IMR-90 (cell line): ENCODE measurements around the gene NOM1. TPM values are rescaled to one million over a fixed set of nuclear protein-coding genes. Genes with fewer than 3 reads are reported as not detected.

Experiments
- ATAC-seq: fragments of 200-7000 bp; cut with Tn5 transposase; 2 replicates; pipeline ENCODE4 v1.9.1; 2020; ENCODE audit warnings: low read depth, mild to moderate bottlenecking, moderate library complexity
- BruUV-seq: library from RNA; stranded (reverse); fragments of 400-500 nt; replicated peaks from 2 replicates; lab custom pipeline; 2021; lab: Mats Ljungman, UMichigan
- CTCF ChIA-PET: fragments of 300-600 bp; formaldehyde crosslinking; extraction: SDS; loops from one replicate; lab custom pipeline; 2021; ENCODE audit warnings: antibody characterized with exemption; lab: Yijun Ruan, JAX
- POLR2A ChIA-PET: fragments of 300-600 bp; sonication (Branson Sonifier 250); formaldehyde crosslinking; loops from one replicate; lab custom pipeline; 2022; ENCODE audit warnings: antibody characterized with exemption; ENCODE audit not compliant: unreplicated experiment; lab: Charles Lee
- DNase-seq: peaks from one replicate; pipeline ENCODE4 v3.0.0; 2013
- H2AFZ ChIP-seq: replicated peaks from 2 replicates; pipeline ENCODE3; 2013; ENCODE audit warnings: low read length, mild to moderate bottlenecking; ENCODE audit not compliant: poor library complexity
- H2AK5ac ChIP-seq: 2 replicates; pipeline ENCODE4 v1.6.1; 2013; ENCODE audit warnings: low read depth, low read length, inconsistent platforms
- H2AK9ac ChIP-seq: replicated peaks from 2 replicates; pipeline ENCODE3; 2013; ENCODE audit warnings: mild to moderate bottlenecking, low read depth, low read length, moderate library complexity; ENCODE audit not compliant: poor library complexity
- H2BK120ac ChIP-seq: 2 replicates; pipeline ENCODE4 v1.6.1; 2013; ENCODE audit warnings: low read depth, low read length, inconsistent platforms
- H2BK15ac ChIP-seq: 3 replicates; pipeline ENCODE4 v1.6.1; 2013; ENCODE audit warnings: low read depth, low read length, inconsistent platforms
- H2BK20ac ChIP-seq: 2 replicates; pipeline ENCODE4 v1.6.1; 2013; ENCODE audit warnings: low read depth, mild to moderate bottlenecking, inconsistent platforms, low read length, moderate library complexity
- H2BK5ac ChIP-seq: 2 replicates; pipeline ENCODE4 v1.6.1; 2013; ENCODE audit warnings: mild to moderate bottlenecking, low read depth, low read length, inconsistent platforms; ENCODE audit not compliant: poor library complexity, severe bottlenecking
- H3K14ac ChIP-seq: replicated peaks from 2 replicates; pipeline ENCODE4 v1.6.1; 2013; ENCODE audit warnings: low read depth, low read length, inconsistent platforms
- H3K18ac ChIP-seq: 2 replicates; pipeline ENCODE4 v1.6.1; 2013; ENCODE audit warnings: low read depth, low read length, control low read depth
- H3K23ac ChIP-seq: 2 replicates; pipeline ENCODE4 v1.6.1; 2013; ENCODE audit warnings: low read depth, low read length, inconsistent platforms
- H3K27ac ChIP-seq: 2 replicates; pipeline ENCODE4 v1.5.1; 2013; ENCODE audit warnings: mild to moderate bottlenecking, control low read depth, low read length; ENCODE audit not compliant: insufficient read depth
- H3K27me3 ChIP-seq: 2 replicates; pipeline ENCODE4 v1.6.1; 2013; ENCODE audit warnings: low read length; ENCODE audit not compliant: control insufficient read depth, insufficient read depth
- H3K36me3 ChIP-seq: 2 replicates; pipeline ENCODE4 v1.6.1; 2013; ENCODE audit warnings: low read length, mixed read lengths; ENCODE audit not compliant: control insufficient read depth, insufficient read depth
- H3K4ac ChIP-seq: 2 replicates; pipeline ENCODE4 v1.6.1; 2013; ENCODE audit warnings: low read depth, low read length, inconsistent platforms
- H3K4me1 ChIP-seq: 2 replicates; pipeline ENCODE4 v1.6.1; 2013; ENCODE audit warnings: low read length, mixed read lengths; ENCODE audit not compliant: control insufficient read depth, insufficient read depth
- H3K4me2 ChIP-seq: 2 replicates; pipeline ENCODE4 v1.6.1; 2013; ENCODE audit warnings: low read depth, mild to moderate bottlenecking, control low read depth, low read length, moderate library complexity
- H3K4me3 ChIP-seq: 2 replicates; pipeline ENCODE4 v1.5.1; 2013; ENCODE audit warnings: low read depth, mild to moderate bottlenecking, control low read depth, low read length, moderate library complexity; ENCODE audit not compliant: insufficient read depth
- H3K56ac ChIP-seq: 2 replicates; pipeline ENCODE4 v1.6.1; 2013; ENCODE audit warnings: low read length, inconsistent platforms; ENCODE audit not compliant: insufficient read depth; ENCODE audit errors: extremely low read depth
- H3K79me1 ChIP-seq, 2 experiments: 2 replicates each; pipeline ENCODE4 v1.6.1; 2013; ENCODE audit warnings: low read length in 2 of 2, inconsistent platforms in 1 of 2, low read depth in 1 of 2
- H3K9ac ChIP-seq: 2 replicates; pipeline ENCODE4 v1.6.1; 2013; ENCODE audit warnings: low read depth, low read length, control low read depth
- H3K9me1 ChIP-seq: 2 replicates; pipeline ENCODE4 v1.6.1; 2013; ENCODE audit warnings: low read length, inconsistent platforms; ENCODE audit not compliant: insufficient read depth
- H3K9me3 ChIP-seq: 2 replicates; pipeline ENCODE4 v1.6.1; 2013; ENCODE audit warnings: low read length; ENCODE audit not compliant: control insufficient read depth, insufficient read depth
- H4K20me1 ChIP-seq: 2 replicates; pipeline ENCODE4 v1.6.1; 2013; ENCODE audit warnings: low read length, inconsistent platforms; ENCODE audit not compliant: insufficient read depth
- H4K5ac ChIP-seq: 2 replicates; pipeline ENCODE4 v1.6.1; 2013; ENCODE audit warnings: mild to moderate bottlenecking, low read depth, low read length, control low read depth
- H4K8ac ChIP-seq, 2 experiments: 2 replicates each; pipeline ENCODE4 v1.6.1; 2013; ENCODE audit warnings: low read depth in 2 of 2, low read length in 2 of 2, control low read depth in 1 of 2, inconsistent platforms in 1 of 2
- H4K91ac ChIP-seq: 2 replicates; pipeline ENCODE4 v1.6.1; 2013; ENCODE audit warnings: low read depth, low read length, inconsistent platforms; ENCODE audit not compliant: insufficient read depth
- CHD1 ChIP-seq: IDR thresholded peaks from 2 replicates; pipeline ENCODE4 v1.6.1; 2012; ENCODE audit warnings: low read depth, low read length, improper control_type of control experiment
- CTCF ChIP-seq: conservative IDR thresholded peaks from 2 replicates; pipeline ENCODE4 v1.5.1; 2012; ENCODE audit warnings: mild to moderate bottlenecking, low read depth, low read length, improper control_type of control experiment
- ELK1 ChIP-seq: fragments of 150-350 bp; IDR thresholded peaks from 2 replicates; pipeline ENCODE4 v1.6.1; 2016; ENCODE audit warnings: low read depth, mild to moderate bottlenecking, low read length, moderate library complexity, borderline replicate concordance
- FOS ChIP-seq: fragments of 150-350 bp; IDR thresholded peaks from 2 replicates; pipeline ENCODE4 v1.6.1; 2016; ENCODE audit warnings: low read depth, low read length
- MXI1 ChIP-seq: IDR thresholded peaks from 2 replicates; pipeline ENCODE4 v1.6.1; 2012; ENCODE audit warnings: low read depth, mild to moderate bottlenecking, low read length, moderate library complexity, borderline replicate concordance
- NFE2L2 ChIP-seq: fragments of 150-350 bp; IDR thresholded peaks from 2 replicates; pipeline ENCODE4 v1.6.1; 2016; ENCODE audit warnings: low read depth, mild to moderate bottlenecking, low read length
- RCOR1 ChIP-seq: IDR thresholded peaks from 2 replicates; pipeline ENCODE4 v1.6.1; 2012; ENCODE audit warnings: mild to moderate bottlenecking, low read length, improper control_type of control experiment; ENCODE audit not compliant: insufficient replicate concordance
- SMC3 ChIP-seq: fragments of 150-350 bp; IDR thresholded peaks from 2 replicates; pipeline ENCODE4 v1.6.1; 2016; ENCODE audit warnings: low read depth, mild to moderate bottlenecking, antibody characterized with exemption, low read length, moderate library complexity
- WGBS, 2 experiments: methylation state at CpG; one replicate each; pipeline versions ENCODE4 v1.1.5 to v1.1.7; 2013; ENCODE audit warnings: missing lambda C conversion rate in 2 of 2; ENCODE audit not compliant: insufficient read length in 1 of 2; ENCODE audit errors: extremely low coverage in 2 of 2; 5-methylcytosine and 5-hydroxymethylcytosine counted together
- dilution Hi-C: fragments of 300-500 bp; cut with HindIII; formaldehyde crosslinking; loops from one replicate; pipeline ENCODE4 v1.14.3; 2018; ENCODE audit warnings: low sequenced_read_pairs; ENCODE audit not compliant: unreplicated experiment
- in situ Hi-C: fragments of 300-500 bp; cut with MboI; formaldehyde crosslinking; loops from 3 replicates; pipeline ENCODE4 v1.14.3; 2019; ENCODE audit warnings: low sequenced_read_pairs, inconsistent platforms, mixed read lengths
- intact Hi-C: fragments of 100-400 bp; cut with micrococcal nuclease; formaldehyde crosslinking; loops from 2 replicates; pipeline ENCODE4 v1.10.0; 2022
- polyA plus RNA-seq, 3 experiments: library from polyadenylated mRNA; depleted of rRNA; stranded (reverse); fragments of >200 nt; gene quantifications; 2 replicates each; pipeline ENCODE4 v1.2.3, GENCODE V29; 2012; ENCODE audit warnings: low replicate concordance in 1 of 3
- total RNA-seq: library from RNA; depleted of rRNA; stranded (reverse); fragments of >200 nt; gene quantifications from 2 replicates; pipeline ENCODE4 v1.2.3, GENCODE V29; 2012
- TF ChIP-seq, protein P1 (sequence below): fragments of 150-350 bp; IDR thresholded peaks from 2 replicates; pipeline ENCODE4 v1.6.1; 2017; ENCODE audit warnings: mild to moderate bottlenecking, antibody characterized with exemption, low read length, low read depth

Gene NOM1
- total and polyA plus RNA-seq, 2 of the 4 experiments (the other 2 are of a cell fraction) = 15.3 to 15.4 TPM

DNA sequence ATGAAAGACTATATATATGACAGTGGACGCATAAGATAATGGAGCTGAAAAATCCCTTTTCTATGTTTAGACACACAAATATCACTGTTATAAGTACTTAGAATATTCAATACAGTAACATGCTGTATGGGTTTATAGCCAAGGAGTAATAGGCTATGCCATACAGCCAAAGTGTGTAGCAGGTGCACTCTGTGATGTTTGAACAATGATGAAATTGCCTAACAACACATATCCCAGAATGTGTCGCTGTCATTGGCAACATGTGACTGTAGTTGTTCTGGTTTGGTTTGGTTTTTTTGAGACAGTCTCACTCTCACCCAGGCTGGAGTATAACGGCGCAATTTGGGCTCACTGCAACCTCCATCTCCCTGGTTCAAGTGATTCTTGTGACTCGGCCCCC, 26.1 kb downstream of the NOM1 start:
- Histone ChIP-seq H3K18ac (no peak overlapping the region), H3K36me3 (peaks cover 9% of the 10 kb centered on the region), H3K27ac (no peak overlapping the region), H4K5ac (no peak overlapping the region), H4K91ac (no peak overlapping the region), H3K4ac (no peak overlapping the region), H2BK120ac (no peak overlapping the region), H3K9ac (no peak overlapping the region), H3K23ac (no peak overlapping the region), H2BK15ac (no peak overlapping the region), H2AK9ac (no peak overlapping the region), H2AFZ (no peak overlapping the region), H3K9me3 (peaks cover 2% of the 10 kb centered on the region), H4K8ac (no peak overlapping the region), H3K4me3 (no peak overlapping the region), H2BK20ac (no peak overlapping the region), H2AK5ac (no peak overlapping the region), H3K27me3 (no peaks in the 10 kb centered on the region), H3K56ac (no peak overlapping the region), H2BK5ac (no peak overlapping the region), H3K4me2 (no peak overlapping the region), H3K14ac (no peak overlapping the region), H3K9me1 (no peaks in the 10 kb centered on the region), H3K79me1 (no peaks in the 10 kb centered on the region; a peak in 1 of 4 replicates), H3K4me1 (no peaks in the 10 kb centered on the region), H4K20me1 (no peaks in the 10 kb centered on the region)
- in situ Hi-C loops (no loop called here), intact Hi-C loops (no loop called here), dilution Hi-C loops (no loop called here)
- no CpG with 5 or more reads among the region's 5 CpGs for WGBS, 2 experiments
- CTCF ChIA-PET = interaction anchor here (0.7 kb wide), 1 partner anchor 20 kb away, joined by 3 read pairs; no protein-coding TSS in a partner anchor
- ATAC-seq (no peak), DNase-seq (no peak)
- TF ChIP-seq RCOR1 (no peak), FOS (no peak), NFE2L2 (no peak), CHD1 (no peak), MXI1 (no peak), CTCF (no peak), ELK1 (no peak), SMC3 (no peak)
- TF ChIP-seq, protein P1, sequence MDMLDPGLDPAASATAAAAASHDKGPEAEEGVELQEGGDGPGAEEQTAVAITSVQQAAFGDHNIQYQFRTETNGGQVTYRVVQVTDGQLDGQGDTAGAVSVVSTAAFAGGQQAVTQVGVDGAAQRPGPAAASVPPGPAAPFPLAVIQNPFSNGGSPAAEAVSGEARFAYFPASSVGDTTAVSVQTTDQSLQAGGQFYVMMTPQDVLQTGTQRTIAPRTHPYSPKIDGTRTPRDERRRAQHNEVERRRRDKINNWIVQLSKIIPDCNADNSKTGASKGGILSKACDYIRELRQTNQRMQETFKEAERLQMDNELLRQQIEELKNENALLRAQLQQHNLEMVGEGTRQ = no peak
- POLR2A ChIA-PET = no interaction called here
- no TSS peak for BruUV-seq
